Fibroblast of lung (primary cell): Measurements from ENCODE around the gene CHCHD6. TPM values are rescaled to one million over a fixed set of nuclear protein-coding genes. Genes with fewer than 3 reads are reported as not detected.

ENCODE experiments used
- DNase-seq, 2 donors: peaks; one replicate each; pipeline versions ENCODE4 v3.0.0 to v3.0.0-alpha.2; 2010; ENCODE audit warnings: low read depth in 2 of 2
- H2AFZ ChIP-seq: 2 replicates; pipeline ENCODE4 v1.5.1; 2012; ENCODE audit warnings: low read length, control low read depth, inconsistent platforms
- H3K27ac ChIP-seq: 2 replicates; pipeline ENCODE4 v1.5.1; 2011; ENCODE audit warnings: low read length, control low read depth; ENCODE audit not compliant: insufficient read depth
- H3K27me3 ChIP-seq: 2 replicates; pipeline ENCODE4 v1.5.1; 2011; ENCODE audit warnings: mild to moderate bottlenecking, low read length; ENCODE audit not compliant: control insufficient read depth, insufficient read depth
- H3K36me3 ChIP-seq: 2 replicates; pipeline ENCODE4 v1.5.1; 2011; ENCODE audit warnings: low read length; ENCODE audit not compliant: control insufficient read depth, insufficient read depth
- H3K4me1 ChIP-seq: 2 replicates; pipeline ENCODE4 v1.5.1; 2011; ENCODE audit warnings: low read length; ENCODE audit not compliant: control insufficient read depth, insufficient read depth; ENCODE audit errors: extremely low read depth
- H3K4me2 ChIP-seq: 2 replicates; pipeline ENCODE4 v1.5.1; 2011; ENCODE audit warnings: low read length, control low read depth; ENCODE audit not compliant: insufficient read depth; ENCODE audit errors: extremely low read depth
- H3K4me3 ChIP-seq, 4 experiments: fragments of 200-600 bp in 1 of 4; sonication (generic) in 1 of 4; replicated peaks in 1 of 4; 2 replicates each; pipeline ENCODE4 v1.5.1; 2011 to 2016; ENCODE audit warnings: low read length in 4 of 4, low read depth in 3 of 4, mild to moderate bottlenecking in 3 of 4, control low read depth in 2 of 4, inconsistent platforms in 1 of 4, mixed read lengths in 1 of 4; ENCODE audit not compliant: insufficient read depth in 1 of 4; ENCODE audit errors: control extremely low read depth in 1 of 4
- H3K79me2 ChIP-seq: 2 replicates; pipeline ENCODE4 v1.5.1; 2012; ENCODE audit warnings: mild to moderate bottlenecking, low read length, inconsistent platforms; ENCODE audit not compliant: control insufficient read depth, insufficient read depth
- H3K9ac ChIP-seq: 2 replicates; pipeline ENCODE4 v1.5.1; 2011; ENCODE audit warnings: mild to moderate bottlenecking, low read length, control low read depth; ENCODE audit not compliant: insufficient read depth
- H3K9me3 ChIP-seq: 2 replicates; pipeline ENCODE4 v1.5.1; 2012; ENCODE audit warnings: low read depth, low read length; ENCODE audit not compliant: control insufficient read depth, insufficient read depth
- H4K20me1 ChIP-seq: 2 replicates; pipeline ENCODE4 v1.5.1; 2011; ENCODE audit warnings: low read length; ENCODE audit not compliant: control insufficient read depth, insufficient read depth; ENCODE audit errors: extremely low read depth
- EZH2 ChIP-seq: IDR thresholded peaks from 2 replicates; pipeline ENCODE4 v1.5.1; 2012; ENCODE audit warnings: low read length, control low read depth, mild to moderate bottlenecking; ENCODE audit errors: missing control alignments
- polyA plus RNA-seq, 2 donors: library from polyadenylated mRNA; depleted of rRNA in 1 of 2; stranded (reverse) in 1 of 2; unstranded in 1 of 2; fragments of >200 nt; gene quantifications; 2 replicates each; pipeline ENCODE4 v1.2.1, GENCODE V29; 2011 to 2012; ENCODE audit warnings: missing spikeins in 1 of 2
- total RNA-seq: library from RNA; depleted of rRNA; stranded (reverse); fragments of >200 nt; gene quantifications from 2 replicates; pipeline ENCODE4 v1.2.1, GENCODE V29; 2014
- TF ChIP-seq, protein P1 (sequence below), 2 donors: IDR thresholded peaks in 1 of 2; conservative IDR thresholded peaks in 1 of 2; 1 replicate in 1 of 2; 2 replicates in 1 of 2; pipeline ENCODE4 v1.5.1; 2011 to 2012; ENCODE audit warnings: low read length in 2 of 2, control low read depth in 1 of 2, inconsistent platforms in 1 of 2, low read depth in 1 of 2, mild to moderate bottlenecking in 1 of 2

CHCHD6 gene
- total and polyA plus RNA-seq, 2 donors (not counting 1 experiment from before 2014, with no cell fraction given): 9.5 to 11.1 TPM

DNA sequence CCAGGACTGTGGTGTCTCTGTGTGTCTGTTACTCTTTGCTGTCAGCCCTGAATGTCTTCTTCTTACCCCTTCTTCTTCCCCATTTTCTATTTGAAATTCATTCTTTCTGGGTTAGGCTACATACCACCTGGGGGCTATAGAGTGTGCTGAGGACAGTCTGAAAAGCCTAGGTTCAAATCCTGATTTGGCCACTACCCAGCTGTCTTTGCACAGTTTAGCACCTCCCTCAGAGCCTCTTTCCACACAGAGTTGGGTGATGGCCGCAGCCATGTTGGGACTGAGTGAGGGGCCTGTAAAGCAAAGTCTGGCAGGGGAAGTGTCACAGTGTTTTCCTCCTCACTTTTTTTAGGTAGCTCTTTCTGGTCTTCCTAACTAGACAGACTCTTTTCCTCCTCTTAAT, 113.7 kb downstream of the CHCHD6 start:
- H3K4me2 ChIP-seq: no peak overlapping the region
- TF ChIP-seq, protein P1, sequence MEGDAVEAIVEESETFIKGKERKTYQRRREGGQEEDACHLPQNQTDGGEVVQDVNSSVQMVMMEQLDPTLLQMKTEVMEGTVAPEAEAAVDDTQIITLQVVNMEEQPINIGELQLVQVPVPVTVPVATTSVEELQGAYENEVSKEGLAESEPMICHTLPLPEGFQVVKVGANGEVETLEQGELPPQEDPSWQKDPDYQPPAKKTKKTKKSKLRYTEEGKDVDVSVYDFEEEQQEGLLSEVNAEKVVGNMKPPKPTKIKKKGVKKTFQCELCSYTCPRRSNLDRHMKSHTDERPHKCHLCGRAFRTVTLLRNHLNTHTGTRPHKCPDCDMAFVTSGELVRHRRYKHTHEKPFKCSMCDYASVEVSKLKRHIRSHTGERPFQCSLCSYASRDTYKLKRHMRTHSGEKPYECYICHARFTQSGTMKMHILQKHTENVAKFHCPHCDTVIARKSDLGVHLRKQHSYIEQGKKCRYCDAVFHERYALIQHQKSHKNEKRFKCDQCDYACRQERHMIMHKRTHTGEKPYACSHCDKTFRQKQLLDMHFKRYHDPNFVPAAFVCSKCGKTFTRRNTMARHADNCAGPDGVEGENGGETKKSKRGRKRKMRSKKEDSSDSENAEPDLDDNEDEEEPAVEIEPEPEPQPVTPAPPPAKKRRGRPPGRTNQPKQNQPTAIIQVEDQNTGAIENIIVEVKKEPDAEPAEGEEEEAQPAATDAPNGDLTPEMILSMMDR (conservative IDR thresholded peaks at IDR 0.05 in 1 of 2, IDR thresholded peaks at IDR 0.05 in 1 of 2; ENCODE audit: low read depth in 1 of 2, low read length in 2 of 2): no peak
- no peak for TF ChIP-seq EZH2
- no peaks in the 10 kb centered on the region for H3K9me3 ChIP-seq
- no peak overlapping the region for H3K27ac ChIP-seq
- H3K36me3 ChIP-seq: no peaks in the 10 kb centered on the region
- H3K79me2 ChIP-seq: no peaks in the 10 kb centered on the region
- no peaks in the 10 kb centered on the region for H3K4me1 ChIP-seq
- H3K4me3 ChIP-seq: no peak overlapping the region
- H3K27me3 ChIP-seq: no peaks in the 10 kb centered on the region
- H2AFZ ChIP-seq: no peak overlapping the region
- no peak for DNase-seq
- no peak overlapping the region for H3K9ac ChIP-seq
- no peaks in the 10 kb centered on the region for H4K20me1 ChIP-seq

DNA sequence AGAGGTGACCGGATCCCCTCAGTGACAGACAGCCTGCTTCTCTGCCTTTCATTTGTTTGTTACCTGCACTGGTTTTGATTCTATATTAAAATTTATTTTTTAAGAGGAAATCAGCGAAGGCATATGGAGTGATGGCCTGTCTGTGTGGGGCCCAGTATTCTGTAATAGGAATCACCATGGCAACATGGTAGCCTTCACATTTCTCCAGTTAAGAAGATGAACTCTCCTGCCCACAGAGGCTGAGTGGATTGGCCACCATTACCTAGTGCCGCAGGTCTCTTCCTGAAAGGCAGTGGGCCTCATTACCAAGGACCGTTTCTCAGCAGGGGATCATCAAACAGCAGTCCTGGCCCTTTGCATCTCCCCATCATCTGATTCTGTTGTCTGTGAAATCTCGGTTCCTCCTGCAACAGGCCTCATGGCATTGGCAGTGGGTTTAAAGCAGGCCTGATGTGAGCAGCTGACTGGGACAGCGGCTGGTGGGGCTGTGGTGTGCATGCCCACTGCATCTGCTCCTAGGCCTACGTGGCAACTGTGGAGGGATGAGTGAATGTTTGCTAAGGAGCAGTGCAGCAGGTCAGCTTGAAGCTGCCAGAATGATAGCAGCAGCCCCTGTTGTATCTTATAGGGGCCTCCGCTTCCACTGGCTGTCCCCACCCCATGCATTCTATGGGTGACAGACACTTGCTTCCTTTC, 114.5 kb downstream of the CHCHD6 start:
- Histone ChIP-seq H3K4me3 (no peak overlapping the region), H3K79me2 (no peaks in the 10 kb centered on the region), H3K27me3 (no peaks in the 10 kb centered on the region), H3K9me3 (no peaks in the 10 kb centered on the region), H2AFZ (no peak overlapping the region), H3K36me3 (no peaks in the 10 kb centered on the region), H3K4me2 (no peak overlapping the region), H3K9ac (no peak overlapping the region), H4K20me1 (no peaks in the 10 kb centered on the region), H3K27ac (no peak overlapping the region), H3K4me1 (no peaks in the 10 kb centered on the region)
- DNase-seq: no peak
- TF ChIP-seq EZH2: no peak
- TF ChIP-seq, protein P1 (conservative IDR thresholded peaks at IDR 0.05 in 1 of 2, IDR thresholded peaks at IDR 0.05 in 1 of 2; ENCODE audit: low read depth in 1 of 2, low read length in 2 of 2): no peak

DNA sequence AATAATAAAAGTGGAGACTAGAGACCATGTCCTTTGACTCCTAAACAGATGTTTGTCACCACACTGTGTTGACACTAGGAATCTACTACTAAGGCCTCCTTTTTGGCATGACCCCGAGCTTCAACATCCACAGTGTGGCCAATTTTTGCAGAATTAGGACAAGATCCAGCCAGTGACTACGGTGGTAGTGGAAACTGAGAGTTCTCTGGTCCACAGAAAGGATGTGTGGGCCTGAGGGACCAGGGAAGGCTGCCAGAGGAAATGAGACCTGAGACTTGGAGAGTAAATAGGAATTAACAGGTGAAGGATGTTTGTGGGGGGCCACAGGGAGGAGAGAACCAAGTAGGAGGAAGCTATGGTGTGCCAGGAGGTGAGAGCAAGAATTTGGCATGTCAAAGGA, 122.7 kb downstream of the CHCHD6 start:
- H3K36me3 ChIP-seq: no peaks in the 10 kb centered on the region
- no peaks in the 10 kb centered on the region for H3K4me1 ChIP-seq
- H4K20me1 ChIP-seq: no peaks in the 10 kb centered on the region
- H3K9ac ChIP-seq: no peak overlapping the region
- no peak overlapping the region for H3K4me3 ChIP-seq
- no peak overlapping the region for H3K27ac ChIP-seq
- no peak overlapping the region for H2AFZ ChIP-seq
- no peaks in the 10 kb centered on the region for H3K79me2 ChIP-seq
- TF ChIP-seq, protein P1 (conservative IDR thresholded peaks at IDR 0.05 in 1 of 2, IDR thresholded peaks at IDR 0.05 in 1 of 2; ENCODE audit: low read depth in 1 of 2, low read length in 2 of 2): no peak
- no peak for TF ChIP-seq EZH2
- no peaks in the 10 kb centered on the region for H3K9me3 ChIP-seq
- no peak overlapping the region for H3K4me2 ChIP-seq
- no peak for DNase-seq
- H3K27me3 ChIP-seq: no peaks in the 10 kb centered on the region
